GM23248 (cell line): ENCODE results near the gene VCX3B. TPM values are rescaled to one million over a fixed set of nuclear protein-coding genes. Genes with fewer than 3 reads are reported as not detected.
"Not testable (repeated sequence)": the region's sequence is repeated elsewhere in the genome, so short reads cannot be mapped to it uniquely, and the experiment has no call there.

Source experiments
- DNase-seq: peaks from one replicate; pipeline ENCODE4 v3.0.0-alpha.2; 2015
- H2AFZ ChIP-seq: fragments of 200-600 bp; sonication (generic); 2 replicates; pipeline ENCODE4 v1.6.1; 2016; ENCODE audit warnings: antibody characterized with exemption
- H3F3A ChIP-seq: fragments of 200-600 bp; sonication (generic); 2 replicates; pipeline ENCODE4 v1.6.1; 2016; ENCODE audit warnings: mild to moderate bottlenecking, antibody characterized with exemption, mixed run types; ENCODE audit not compliant: insufficient read depth
- H3K27ac ChIP-seq: fragments of 200-600 bp; sonication (generic); 2 replicates; pipeline ENCODE4 v1.5.1; 2016; ENCODE audit warnings: mild to moderate bottlenecking
- H3K27me3 ChIP-seq: fragments of 200-600 bp; sonication (generic); replicated peaks from 2 replicates; pipeline ENCODE4 v1.6.1; 2016; ENCODE audit warnings: mild to moderate bottlenecking; ENCODE audit not compliant: insufficient read depth
- H3K36me3 ChIP-seq: fragments of 200-600 bp; sonication (generic); 2 replicates; pipeline ENCODE4 v1.6.1; 2016; ENCODE audit warnings: low read depth, mild to moderate bottlenecking
- H3K4me1 ChIP-seq: fragments of 200-600 bp; sonication (generic); 2 replicates; pipeline ENCODE4 v1.6.1; 2016; ENCODE audit warnings: mild to moderate bottlenecking; ENCODE audit not compliant: insufficient read depth
- H3K4me2 ChIP-seq: fragments of 200-600 bp; sonication (generic); one replicate; pipeline ENCODE4 v1.6.1; 2016; ENCODE audit warnings: mild to moderate bottlenecking; ENCODE audit not compliant: unreplicated experiment
- H3K4me3 ChIP-seq: fragments of 200-600 bp; sonication (generic); 2 replicates; pipeline ENCODE4 v1.5.1; 2016; ENCODE audit warnings: mild to moderate bottlenecking
- H3K79me2 ChIP-seq: fragments of 200-600 bp; sonication (generic); 2 replicates; pipeline ENCODE4 v1.6.1; 2016; ENCODE audit warnings: mild to moderate bottlenecking; ENCODE audit not compliant: insufficient read depth
- H3K9ac ChIP-seq: fragments of 200-600 bp; sonication (generic); 2 replicates; pipeline ENCODE4 v1.6.1; 2016; ENCODE audit warnings: mild to moderate bottlenecking
- H3K9me2 ChIP-seq: fragments of 200-600 bp; sonication (generic); 2 replicates; pipeline ENCODE4 v1.6.1; 2016; ENCODE audit warnings: mixed run types, mild to moderate bottlenecking, moderate library complexity; ENCODE audit not compliant: insufficient read depth
- H3K9me3 ChIP-seq: fragments of 200-600 bp; sonication (generic); one replicate; pipeline ENCODE4 v1.6.1; 2017; ENCODE audit warnings: low read depth
- H4K20me1 ChIP-seq: fragments of 200-600 bp; sonication (generic); 2 replicates; pipeline ENCODE4 v1.6.0; 2016; ENCODE audit not compliant: insufficient read depth
- EZH2 ChIP-seq: fragments of 200-600 bp; sonication (generic); IDR thresholded peaks from 2 replicates; pipeline ENCODE4 v1.6.1; 2018; ENCODE audit warnings: antibody characterized with exemption, mild to moderate bottlenecking; ENCODE audit not compliant: insufficient read depth, poor library complexity, severe bottlenecking
- EZH2phosphoT487 ChIP-seq: fragments of 200-600 bp; sonication (generic); IDR thresholded peaks from 2 replicates; pipeline ENCODE4 v1.6.1; 2018; ENCODE audit warnings: antibody characterized with exemption, moderate library complexity, mild to moderate bottlenecking, low read depth; ENCODE audit not compliant: insufficient read depth
- WGBS, 2 experiments: methylation state at CpG; one replicate each; pipeline ENCODE4 v1.1.6; 2015 to 2017; ENCODE audit warnings: low lambda C conversion rate in 2 of 2, low coverage in 1 of 2; ENCODE audit errors: missing lambda C conversion rate in 2 of 2; 5-methylcytosine and 5-hydroxymethylcytosine counted together
- in situ Hi-C: fragments of 300-500 bp; cut with MboI; formaldehyde crosslinking; loops from 2 replicates; pipeline ENCODE4 v1.15.0; 2020
- polyA plus RNA-seq: library from polyadenylated mRNA; unstranded; fragments of >200 nt; fragmentation: Nextera tagmentation; extraction: Ambion mirVana; gene quantifications from 2 replicates; pipeline ENCODE4 v1.2.1, GENCODE V29; 2016
- total RNA-seq: library from RNA; depleted of rRNA; stranded (reverse); fragments of >200 nt; shearing (Covaris generic); gene quantifications from 2 replicates; pipeline ENCODE4 v1.2.3, GENCODE V29; 2014

VCX3B gene
- total and polyA plus RNA-seq, 2 experiments from 2014 or later, result not detected

GRCh38 chrX:8432396-8432795 lies 32.2 kb upstream of the VCX3B start:
- H3K9me2 ChIP-seq, result no peaks in the 10 kb centered on the region
- H3K9me3 ChIP-seq, result no peaks in the 10 kb centered on the region
- no peak overlapping the region for H2AFZ ChIP-seq
- H3K9ac ChIP-seq, result no peak overlapping the region
- TF ChIP-seq EZH2phosphoT487 (no peak), EZH2 (no peak)
- in situ Hi-C loops, result no loop called here
- no peaks in the 10 kb centered on the region for H3F3A ChIP-seq
- no peaks in the 10 kb centered on the region for H3K4me1 ChIP-seq
- H3K4me3 ChIP-seq, result no peak overlapping the region
- H3K4me2 ChIP-seq, result no peak overlapping the region
- no peaks in the 10 kb centered on the region for H3K36me3 ChIP-seq
- WGBS, 2 experiments, result 0 to 5% methylated on average over 3 of the region's 3 CpGs
- no peak overlapping the region for H3K27ac ChIP-seq
- H3K79me2 ChIP-seq, result no peaks in the 10 kb centered on the region
- DNase-seq, result no peak
- H3K27me3 ChIP-seq, result no peaks in the 10 kb centered on the region
- H4K20me1 ChIP-seq, result no peaks in the 10 kb centered on the region

DNA sequence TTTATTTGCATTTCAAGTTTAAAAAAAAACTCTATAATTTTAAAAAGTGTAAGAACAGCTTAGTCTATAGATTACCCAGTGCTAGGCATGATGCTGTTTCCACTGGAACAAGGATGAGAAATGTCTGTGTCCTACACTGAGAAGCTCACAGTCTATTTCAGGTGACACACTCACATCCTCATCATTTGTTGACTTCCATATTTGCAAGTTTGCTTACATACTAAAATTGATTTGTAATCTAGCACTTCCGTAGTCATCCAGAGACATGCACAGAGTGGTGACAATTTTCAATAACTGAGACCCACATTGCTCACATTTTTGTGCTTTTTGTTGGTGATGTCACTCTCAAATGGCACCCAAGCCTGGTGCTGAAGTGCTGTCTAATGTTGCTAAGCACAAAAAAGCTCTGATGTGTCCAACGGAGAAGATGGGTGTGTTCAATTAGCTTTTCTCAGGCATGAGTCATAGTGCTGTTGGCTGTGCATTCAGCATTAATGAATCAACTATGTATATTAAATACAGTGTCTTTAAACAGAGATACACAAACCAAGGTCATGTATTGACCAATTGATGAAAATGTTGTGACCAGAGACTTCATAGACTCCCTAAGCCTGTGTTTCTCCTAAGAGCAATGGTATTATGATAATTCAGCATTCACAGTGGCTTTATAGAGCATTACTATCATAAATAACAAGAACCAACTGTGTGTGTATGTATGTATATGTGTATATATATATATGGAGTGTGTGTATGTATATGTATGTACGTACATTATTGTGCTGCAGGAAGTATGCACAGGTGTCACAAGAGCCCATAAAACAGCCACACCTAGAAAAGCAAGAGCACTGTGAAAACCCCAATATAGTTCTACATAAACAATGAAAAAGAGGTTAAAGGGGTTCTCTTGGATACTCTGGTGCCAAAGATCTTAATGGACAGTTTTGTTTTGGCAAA lies 31.2 kb upstream of the VCX3B start:
- no peak overlapping the region for H3K4me2 ChIP-seq
- 0 to 5% methylated on average over 3 of the region's 3 CpGs for WGBS, 2 experiments
- no peak for TF ChIP-seq EZH2phosphoT487
- no peak for TF ChIP-seq EZH2
- no peaks in the 10 kb centered on the region for H3K27me3 ChIP-seq
- no peaks in the 10 kb centered on the region for H3K36me3 ChIP-seq
- no peak overlapping the region for H3K9ac ChIP-seq
- no peaks in the 10 kb centered on the region for H3K79me2 ChIP-seq
- H4K20me1 ChIP-seq, result no peaks in the 10 kb centered on the region
- no peak overlapping the region for H3K27ac ChIP-seq
- DNase-seq, result no peak
- H3K4me1 ChIP-seq, result no peaks in the 10 kb centered on the region
- H3K9me3 ChIP-seq, result no peaks in the 10 kb centered on the region
- H3K9me2 ChIP-seq, result no peaks in the 10 kb centered on the region
- in situ Hi-C loops, result no loop called here
- H3K4me3 ChIP-seq, result no peak overlapping the region
- H2AFZ ChIP-seq, result no peak overlapping the region
- no peaks in the 10 kb centered on the region for H3F3A ChIP-seq

DNA sequence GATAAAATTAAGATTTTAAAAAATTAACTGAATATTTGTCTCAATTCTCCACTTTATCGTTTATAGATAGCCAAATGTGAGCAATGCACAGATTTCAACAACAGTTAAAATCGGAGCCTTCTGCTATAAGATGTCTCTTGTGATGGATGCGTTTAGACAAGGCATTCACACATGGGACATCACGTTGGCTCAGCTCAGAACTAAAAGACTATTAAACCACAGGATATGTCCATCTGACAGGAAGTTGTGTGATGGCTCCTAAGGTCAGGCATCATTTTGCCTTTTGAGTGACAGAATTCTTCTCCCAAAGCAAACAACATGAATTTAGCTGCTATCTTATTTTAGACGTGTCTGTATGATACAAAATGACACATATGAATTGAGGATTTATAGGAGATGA lies 17.3 kb upstream of the VCX3B start:
- Histone ChIP-seq H3K4me3 (no peak overlapping the region), H3K9ac (no peak overlapping the region), H3K27me3 (no peaks in the 10 kb centered on the region), H3K79me2 (no peaks in the 10 kb centered on the region), H2AFZ (no peak overlapping the region), H3K9me2 (no peaks in the 10 kb centered on the region), H3K9me3 (no peaks in the 10 kb centered on the region), H3K27ac (no peak overlapping the region), H4K20me1 (no peaks in the 10 kb centered on the region), H3K4me2 (no peak overlapping the region), H3F3A (no peaks in the 10 kb centered on the region), H3K4me1 (no peaks in the 10 kb centered on the region), H3K36me3 (no peaks in the 10 kb centered on the region)
- TF ChIP-seq EZH2phosphoT487, result no peak
- no peak for TF ChIP-seq EZH2
- no peak for DNase-seq
- 15 to 21% methylated on average over 5 of the region's 5 CpGs for WGBS, 2 experiments
- in situ Hi-C loops, result no loop called here

- H3K4me2 ChIP-seq, H3K9me3 ChIP-seq, H3F3A ChIP-seq, H3K27me3 ChIP-seq, H4K20me1 ChIP-seq, H3K27ac ChIP-seq, H3K79me2 ChIP-seq, H3K9me2 ChIP-seq, H3K36me3 ChIP-seq, H3K4me1 ChIP-seq, in situ Hi-C loops, DNase-seq, H3K9ac ChIP-seq, H3K4me3 ChIP-seq, H2AFZ ChIP-seq: not testable (repeated sequence)
- WGBS, 2 experiments, result 82 to 93% methylated on average over 4 to 8 of the region's 21 CpGs
Observed at GRCh38 chrX:8452343-8452742, 12.3 kb upstream of the VCX3B start.

DNA sequence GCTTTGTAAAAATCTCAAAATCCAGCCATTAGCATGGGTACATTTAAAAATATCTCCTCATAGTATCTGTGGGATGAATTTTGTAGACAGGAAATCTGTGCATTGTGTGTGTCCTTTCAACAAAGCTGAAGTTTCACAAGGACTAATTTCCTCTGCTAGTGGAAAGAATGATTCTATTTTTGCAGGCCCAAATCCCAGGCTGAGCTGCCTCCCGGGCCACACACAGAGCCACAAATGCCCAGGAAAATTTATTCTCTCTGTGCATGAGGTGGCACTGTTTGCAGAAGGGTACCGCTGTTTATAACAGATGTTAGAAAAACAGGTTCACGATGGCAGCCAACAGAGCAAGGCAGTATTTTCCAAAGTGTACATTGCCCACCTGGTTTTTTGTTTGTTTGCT lies 11.0 kb upstream of the VCX3B start:
- Histone ChIP-seq H3K9ac (no peak overlapping the region), H3K4me1 (no peaks in the 10 kb centered on the region), H3K27me3 (no peaks in the 10 kb centered on the region), H3K4me2 (no peak overlapping the region), H3K9me2 (no peaks in the 10 kb centered on the region), H3K36me3 (no peaks in the 10 kb centered on the region), H3K4me3 (no peak overlapping the region), H4K20me1 (no peaks in the 10 kb centered on the region), H3K27ac (no peak overlapping the region), H3F3A (no peaks in the 10 kb centered on the region), H2AFZ (no peak overlapping the region), H3K79me2 (no peaks in the 10 kb centered on the region), H3K9me3 (no peaks in the 10 kb centered on the region)
- in situ Hi-C loops, result no loop called here
- WGBS, 2 experiments, result 43 to 48% methylated on average over 3 of the region's 3 CpGs
- no peak for TF ChIP-seq EZH2phosphoT487
- no peak for TF ChIP-seq EZH2
- no peak for DNase-seq
